Transverse colon (tissue), 4 donors: ENCODE data around the gene BTLA.

Experiments
- CTCF ChIP-seq, 5 experiments: fragments of 200-600 bp in 3 of 5; fragments of 450-650 bp in 2 of 5; sonication (generic) in 3 of 5; IDR thresholded peaks; 1 replicate in 2 of 5; 2 replicates in 3 of 5; pipeline ENCODE4 v1.5.1; 2016 to 2017; ENCODE audit warnings: antibody characterized with exemption in 5 of 5, inconsistent platforms in 3 of 5, mild to moderate bottlenecking in 2 of 5, moderate library complexity in 1 of 5
- POLR2A ChIP-seq: fragments of 450-650 bp; IDR thresholded peaks from one replicate; pipeline ENCODE4 v1.6.1; 2016; ENCODE audit warnings: antibody characterized with exemption, mild to moderate bottlenecking, moderate library complexity
- POLR2AphosphoS5 ChIP-seq, 3 donors: sonication (generic); formaldehyde crosslinking; IDR thresholded peaks; one replicate each; pipeline ENCODE4 v1.6.1; 2016; ENCODE audit warnings: antibody characterized with exemption in 3 of 3

GRCh38 chr3:112486811-112487505, 12.3 kb downstream of the BTLA start:
- TF ChIP-seq POLR2A, result no peak
- no peak for TF ChIP-seq CTCF (IDR thresholded peaks at IDR 0.05)
- TF ChIP-seq POLR2AphosphoS5 (IDR thresholded peaks at IDR 0.05), result no peak
